ENCODE measurements around the gene SYMPK.

The SYMPK gene

GRCh38 chr19:45781214-45782161 is 81.5 kb downstream of the SYMPK start:
- no peak for TF ChIP-seq CTCF (IDR thresholded peaks at IDR 0.05; ENCODE audit: borderline replicate concordance, control extremely low read depth, extremely low read depth, insufficient read depth, missing control alignments)
- no peak for DNase-seq (ENCODE audit: low spot score)
- in situ Hi-C loops (cut with MboI; ENCODE audit: low sequenced_read_pairs, unreplicated experiment): no loop called here

GRCh38 chr19:45780448-45781213 is 82.3 kb downstream of the SYMPK start:
- in situ Hi-C loops (cut with MboI; ENCODE audit: low sequenced_read_pairs, unreplicated experiment): no loop called here
- no peak for TF ChIP-seq CTCF (IDR thresholded peaks at IDR 0.05; ENCODE audit: borderline replicate concordance, control extremely low read depth, extremely low read depth, insufficient read depth, missing control alignments)
- DNase-seq (ENCODE audit: low spot score): no peak

- no peak for TF ChIP-seq CTCF (IDR thresholded peaks at IDR 0.05; ENCODE audit: borderline replicate concordance, control extremely low read depth, extremely low read depth, insufficient read depth, missing control alignments)
- DNase-seq (ENCODE audit: low spot score): no peak
- in situ Hi-C loops (cut with MboI; ENCODE audit: low sequenced_read_pairs, unreplicated experiment): no loop called here
Observed at GRCh38 chr19:45780146-45780447, 82.8 kb downstream of the SYMPK start.

GRCh38 chr19:45779231-45780145 is 83.5 kb downstream of the SYMPK start:
- in situ Hi-C loops (cut with MboI; ENCODE audit: low sequenced_read_pairs, unreplicated experiment): no loop called here
- peak; percentile 97 for DNase-seq (ENCODE audit: low spot score)
- TF ChIP-seq CTCF (IDR thresholded peaks at IDR 0.05; ENCODE audit: borderline replicate concordance, control extremely low read depth, extremely low read depth, insufficient read depth, missing control alignments): peak; percentile 64

- TF ChIP-seq CTCF (IDR thresholded peaks at IDR 0.05; ENCODE audit: borderline replicate concordance, control extremely low read depth, extremely low read depth, insufficient read depth, missing control alignments): no peak
Observed at GRCh38 chr19:45778010-45778661, 84.8 kb downstream of the SYMPK start.

More at GRCh38 chr19:45778010-45778661, 84.8 kb downstream of the SYMPK start:
- in situ Hi-C loops (cut with MboI; ENCODE audit: low sequenced_read_pairs, unreplicated experiment): no loop called here
- no peak for DNase-seq (ENCODE audit: low spot score)
